GM23338 (cell line): Measurements from ENCODE around the gene ZEB2. TPM values are rescaled to one million over a fixed set of nuclear protein-coding genes. Genes with fewer than 3 reads are reported as not detected.

Experiments used
- ATAC-seq: fragments of 200-7000 bp; cut with Tn5 transposase; 3 replicates; pipeline ENCODE4 v1.9.1; 2020
- DNase-seq: peaks from one replicate; pipeline ENCODE4 v3.0.0-alpha.2; 2015; ENCODE audit warnings: low spot score
- H2AFZ ChIP-seq: fragments of 200-600 bp; sonication (generic); 2 replicates; pipeline ENCODE4 v1.8.0; 2016; ENCODE audit warnings: antibody characterized with exemption, mild to moderate bottlenecking, moderate library complexity
- H3F3A ChIP-seq: fragments of 200-600 bp; sonication (generic); replicated peaks from 2 replicates; pipeline ENCODE4 v1.8.0; 2017; ENCODE audit warnings: antibody characterized with exemption, mixed run types, low read depth
- H3K27ac ChIP-seq: fragments of 200-600 bp; sonication (generic); 2 replicates; pipeline ENCODE4 v1.6.1; 2016; ENCODE audit warnings: low read depth
- H3K27me3 ChIP-seq: fragments of 200-600 bp; sonication (generic); 2 replicates; pipeline ENCODE4 v1.8.0; 2016; ENCODE audit warnings: mild to moderate bottlenecking, mixed run types, moderate library complexity; ENCODE audit not compliant: insufficient read depth
- H3K36me3 ChIP-seq: fragments of 200-600 bp; sonication (generic); 2 replicates; pipeline ENCODE4 v1.8.0; 2016; ENCODE audit warnings: mild to moderate bottlenecking; ENCODE audit not compliant: insufficient read depth
- H3K4me1 ChIP-seq: fragments of 200-600 bp; sonication (generic); 2 replicates; pipeline ENCODE4 v1.8.0; 2016; ENCODE audit warnings: mild to moderate bottlenecking, moderate library complexity; ENCODE audit not compliant: insufficient read depth
- H3K4me2 ChIP-seq: fragments of 200-600 bp; sonication (generic); 2 replicates; pipeline ENCODE4 v1.7.1; 2017; ENCODE audit warnings: mixed run types
- H3K4me3 ChIP-seq: fragments of 200-600 bp; sonication (generic); 2 replicates; pipeline ENCODE4 v1.6.1; 2016; ENCODE audit warnings: mixed run types
- H3K79me2 ChIP-seq: fragments of 200-600 bp; sonication (generic); replicated peaks from 2 replicates; pipeline ENCODE4 v1.8.0; 2017; ENCODE audit warnings: mild to moderate bottlenecking; ENCODE audit not compliant: insufficient read depth
- H3K9me2 ChIP-seq: fragments of 200-600 bp; sonication (generic); 2 replicates; pipeline ENCODE4 v1.8.0; 2017; ENCODE audit not compliant: insufficient read depth
- H4K20me1 ChIP-seq: fragments of 200-600 bp; sonication (generic); replicated peaks from 2 replicates; pipeline ENCODE4 v1.8.0; 2017; ENCODE audit warnings: mild to moderate bottlenecking; ENCODE audit not compliant: insufficient read depth
- H3K27ac Mint-ChIP-seq: 2 replicates; pipeline ENCODE4 v1.8.0; 2020; ENCODE audit warnings: inconsistent platforms, mild to moderate bottlenecking, moderate library complexity, mixed read lengths
- H3K27me3 Mint-ChIP-seq: 3 replicates; pipeline ENCODE4 v1.8.0; 2022; ENCODE audit warnings: low read depth, mild to moderate bottlenecking, moderate library complexity, mixed read lengths, inconsistent platforms; ENCODE audit not compliant: insufficient read depth, poor library complexity
- H3K36me3 Mint-ChIP-seq: 3 replicates; pipeline ENCODE4 v1.8.0; 2021; ENCODE audit warnings: low read depth, mild to moderate bottlenecking, inconsistent platforms, moderate library complexity, mixed read lengths
- H3K4me1 Mint-ChIP-seq: 3 replicates; pipeline ENCODE4 v1.8.0; 2020; ENCODE audit warnings: mild to moderate bottlenecking, inconsistent platforms, mixed read lengths
- H3K4me3 Mint-ChIP-seq: 3 replicates; pipeline ENCODE4 v1.8.0; 2021; ENCODE audit warnings: moderate library complexity, mild to moderate bottlenecking, inconsistent platforms, mixed read lengths
- H3K9me3 Mint-ChIP-seq: 3 replicates; pipeline ENCODE4 v1.8.0; 2020; ENCODE audit warnings: moderate library complexity, mild to moderate bottlenecking, inconsistent platforms, mixed read lengths
- CREB1 ChIP-seq: fragments of 250-450 bp; sonication (Bioruptor Pico); IDR thresholded peaks from 2 replicates; pipeline ENCODE4 v1.5.0; 2020; ENCODE audit warnings: low read depth, mild to moderate bottlenecking, moderate library complexity
- EZH2 ChIP-seq: fragments of 200-600 bp; sonication (generic); IDR thresholded peaks from one replicate; pipeline ENCODE4 v1.8.0; 2017; ENCODE audit warnings: antibody characterized with exemption, mild to moderate bottlenecking, low read depth; ENCODE audit not compliant: unreplicated experiment
- JUNB ChIP-seq: IDR thresholded peaks from one replicate; pipeline ENCODE4 v1.6.1; 2016; ENCODE audit warnings: antibody characterized with exemption; ENCODE audit not compliant: unreplicated experiment
- POLR2AphosphoS5 ChIP-seq: IDR thresholded peaks from 2 replicates; pipeline ENCODE4 v1.6.1; 2016; ENCODE audit warnings: antibody characterized with exemption, low read depth
- STAT1 ChIP-seq: IDR thresholded peaks from one replicate; pipeline ENCODE4 v1.6.1; 2016; ENCODE audit warnings: antibody characterized with exemption; ENCODE audit not compliant: unreplicated experiment
- ZNF114 ChIP-seq: fragments of 250-450 bp; sonication (Bioruptor Pico); IDR thresholded peaks from 2 replicates; pipeline ENCODE4 v1.5.0; 2020; ENCODE audit warnings: mild to moderate bottlenecking, moderate library complexity
- ZNF462 ChIP-seq: fragments of 250-450 bp; sonication (Bioruptor Pico); IDR thresholded peaks from 2 replicates; pipeline ENCODE4 v1.5.0; 2020; ENCODE audit warnings: mild to moderate bottlenecking, moderate library complexity
- long read RNA-seq: library from polyadenylated mRNA; unstranded; transcript quantifications from one replicate; pipeline ENCODE4 v2.0.0, GENCODE V29; 2020; ENCODE audit not compliant: unreplicated experiment
- polyA plus RNA-seq: library from polyadenylated mRNA; unstranded; fragments of >200 nt; fragmentation: Nextera tagmentation; extraction: Ambion mirVana; gene quantifications from 2 replicates; pipeline ENCODE4 v1.2.1, GENCODE V29; 2016
- total RNA-seq: library from RNA; depleted of rRNA; stranded (reverse); fragments of >200 nt; shearing (Covaris generic); gene quantifications from 2 replicates; pipeline ENCODE4 v1.2.3, GENCODE V29; 2014; rRNA removed
- TF ChIP-seq, protein P1 (sequence below), 2 experiments: fragments of 200-600 bp in 1 of 2; sonication (generic) in 1 of 2; conservative IDR thresholded peaks; 2 replicates each; pipeline versions ENCODE4 v1.5.1 to v1.6.1; 2016 to 2017; ENCODE audit warnings: antibody characterized with exemption in 2 of 2, low read depth in 2 of 2, mild to moderate bottlenecking in 2 of 2, moderate library complexity in 1 of 2
- TF ChIP-seq, protein P2 (sequence below): IDR thresholded peaks from 2 replicates; pipeline ENCODE4 v1.6.1; 2016; ENCODE audit warnings: antibody characterized with exemption
- TF ChIP-seq, protein P3 (sequence below): IDR thresholded peaks from one replicate; pipeline ENCODE4 v1.6.1; 2018; ENCODE audit warnings: antibody characterized with exemption; ENCODE audit not compliant: unreplicated experiment

Gene ZEB2
- total RNA-seq (0.08 TPM in 1 of 2 replicates, not detected in the other), polyA plus RNA-seq (0.07 and 0.45 TPM in 2 replicates)
- long read RNA-seq: 0 reads

GRCh38 chr2:144519934-144520731, at the start of gene ZEB2:
Gene ZEB2 (minus strand): TSS chr2:144520119. CDS start chr2:144517350, 2,769 bp downstream.
- H3K79me2 ChIP-seq: no peaks in the 10 kb centered on the region
- peaks cover 84% of the 10 kb centered on the region for H3K27me3 ChIP-seq
- H3K36me3 ChIP-seq: no peaks in the 10 kb centered on the region
- DNase-seq (peak; percentile 72), ATAC-seq (no peak)
- peaks cover 17% of the 10 kb centered on the region for H3F3A ChIP-seq
- peaks cover 65% of the 10 kb centered on the region for H3K4me1 ChIP-seq
- Mint-ChIP-seq H3K27me3 (peaks cover 36% of the 10 kb centered on the region), H3K4me3 (peak within 1 kb of the TSS; percentile 47; the same call in 1 of the 3 replicates), H3K9me3 (no peaks in the 10 kb centered on the region; the same call in 1 of the 3 replicates), H3K4me1 (peaks cover 39% of the 10 kb centered on the region), H3K27ac (no peak within 1 kb of the TSS), H3K36me3 (no peaks in the 10 kb centered on the region; the same call in 2 of the 3 replicates)
- H3K9me2 ChIP-seq: no peaks in the 10 kb centered on the region
- TF ChIP-seq, protein P1, sequence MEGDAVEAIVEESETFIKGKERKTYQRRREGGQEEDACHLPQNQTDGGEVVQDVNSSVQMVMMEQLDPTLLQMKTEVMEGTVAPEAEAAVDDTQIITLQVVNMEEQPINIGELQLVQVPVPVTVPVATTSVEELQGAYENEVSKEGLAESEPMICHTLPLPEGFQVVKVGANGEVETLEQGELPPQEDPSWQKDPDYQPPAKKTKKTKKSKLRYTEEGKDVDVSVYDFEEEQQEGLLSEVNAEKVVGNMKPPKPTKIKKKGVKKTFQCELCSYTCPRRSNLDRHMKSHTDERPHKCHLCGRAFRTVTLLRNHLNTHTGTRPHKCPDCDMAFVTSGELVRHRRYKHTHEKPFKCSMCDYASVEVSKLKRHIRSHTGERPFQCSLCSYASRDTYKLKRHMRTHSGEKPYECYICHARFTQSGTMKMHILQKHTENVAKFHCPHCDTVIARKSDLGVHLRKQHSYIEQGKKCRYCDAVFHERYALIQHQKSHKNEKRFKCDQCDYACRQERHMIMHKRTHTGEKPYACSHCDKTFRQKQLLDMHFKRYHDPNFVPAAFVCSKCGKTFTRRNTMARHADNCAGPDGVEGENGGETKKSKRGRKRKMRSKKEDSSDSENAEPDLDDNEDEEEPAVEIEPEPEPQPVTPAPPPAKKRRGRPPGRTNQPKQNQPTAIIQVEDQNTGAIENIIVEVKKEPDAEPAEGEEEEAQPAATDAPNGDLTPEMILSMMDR (conservative IDR thresholded peaks at IDR 0.05; ENCODE audit: low read depth in 2 of 2): peak; percentile 24 to 30; a peak in 3 of 4 replicates
- TF ChIP-seq EZH2: peak; percentile 71
- TF ChIP-seq ZNF114 (CRISPR knock-in tag): no peak
- TF ChIP-seq, protein P2, sequence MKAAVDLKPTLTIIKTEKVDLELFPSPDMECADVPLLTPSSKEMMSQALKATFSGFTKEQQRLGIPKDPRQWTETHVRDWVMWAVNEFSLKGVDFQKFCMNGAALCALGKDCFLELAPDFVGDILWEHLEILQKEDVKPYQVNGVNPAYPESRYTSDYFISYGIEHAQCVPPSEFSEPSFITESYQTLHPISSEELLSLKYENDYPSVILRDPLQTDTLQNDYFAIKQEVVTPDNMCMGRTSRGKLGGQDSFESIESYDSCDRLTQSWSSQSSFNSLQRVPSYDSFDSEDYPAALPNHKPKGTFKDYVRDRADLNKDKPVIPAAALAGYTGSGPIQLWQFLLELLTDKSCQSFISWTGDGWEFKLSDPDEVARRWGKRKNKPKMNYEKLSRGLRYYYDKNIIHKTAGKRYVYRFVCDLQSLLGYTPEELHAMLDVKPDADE: no peak
- TF ChIP-seq ZNF462 (CRISPR knock-in tag): no peak
- TF ChIP-seq STAT1: no peak
- no peak for TF ChIP-seq CREB1 (CRISPR knock-in tag)
- no peak for TF ChIP-seq POLR2AphosphoS5
- peak; percentile 42 for TF ChIP-seq JUNB
- TF ChIP-seq, protein P3, sequence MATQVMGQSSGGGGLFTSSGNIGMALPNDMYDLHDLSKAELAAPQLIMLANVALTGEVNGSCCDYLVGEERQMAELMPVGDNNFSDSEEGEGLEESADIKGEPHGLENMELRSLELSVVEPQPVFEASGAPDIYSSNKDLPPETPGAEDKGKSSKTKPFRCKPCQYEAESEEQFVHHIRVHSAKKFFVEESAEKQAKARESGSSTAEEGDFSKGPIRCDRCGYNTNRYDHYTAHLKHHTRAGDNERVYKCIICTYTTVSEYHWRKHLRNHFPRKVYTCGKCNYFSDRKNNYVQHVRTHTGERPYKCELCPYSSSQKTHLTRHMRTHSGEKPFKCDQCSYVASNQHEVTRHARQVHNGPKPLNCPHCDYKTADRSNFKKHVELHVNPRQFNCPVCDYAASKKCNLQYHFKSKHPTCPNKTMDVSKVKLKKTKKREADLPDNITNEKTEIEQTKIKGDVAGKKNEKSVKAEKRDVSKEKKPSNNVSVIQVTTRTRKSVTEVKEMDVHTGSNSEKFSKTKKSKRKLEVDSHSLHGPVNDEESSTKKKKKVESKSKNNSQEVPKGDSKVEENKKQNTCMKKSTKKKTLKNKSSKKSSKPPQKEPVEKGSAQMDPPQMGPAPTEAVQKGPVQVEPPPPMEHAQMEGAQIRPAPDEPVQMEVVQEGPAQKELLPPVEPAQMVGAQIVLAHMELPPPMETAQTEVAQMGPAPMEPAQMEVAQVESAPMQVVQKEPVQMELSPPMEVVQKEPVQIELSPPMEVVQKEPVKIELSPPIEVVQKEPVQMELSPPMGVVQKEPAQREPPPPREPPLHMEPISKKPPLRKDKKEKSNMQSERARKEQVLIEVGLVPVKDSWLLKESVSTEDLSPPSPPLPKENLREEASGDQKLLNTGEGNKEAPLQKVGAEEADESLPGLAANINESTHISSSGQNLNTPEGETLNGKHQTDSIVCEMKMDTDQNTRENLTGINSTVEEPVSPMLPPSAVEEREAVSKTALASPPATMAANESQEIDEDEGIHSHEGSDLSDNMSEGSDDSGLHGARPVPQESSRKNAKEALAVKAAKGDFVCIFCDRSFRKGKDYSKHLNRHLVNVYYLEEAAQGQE: no peak
- H2AFZ ChIP-seq: no peak within 1 kb of the TSS
- H3K27ac ChIP-seq: no peak within 1 kb of the TSS
- H3K4me3 ChIP-seq: peak within 1 kb of the TSS; percentile 75
- H4K20me1 ChIP-seq: peaks cover 21% of the 10 kb centered on the region
- H3K4me2 ChIP-seq: peak within 1 kb of the TSS; percentile 74
